Activated CD4-positive, alpha-beta T cell treated with anti-CD3 and anti-CD28 coated beads, Interleukin-2, amount 10 ng/mL, durations not matched to agents 7 days and 5 days (primary cell): Measurements from ENCODE around the gene TMPRSS4. TPM values are rescaled to one million over a fixed set of nuclear protein-coding genes. Genes with fewer than 3 reads are reported as not detected.

Experiments
- CTCF ChIA-PET: fragments of 350-600 bp; sonication (Branson Sonifier 250); formaldehyde crosslinking; loops from one replicate; lab custom pipeline; 2021; ENCODE audit warnings: antibody characterized with exemption; lab: Charles Lee
- POLR2A ChIA-PET: fragments of 350-600 bp; sonication (Branson Sonifier 250); formaldehyde crosslinking; loops from one replicate; lab custom pipeline; 2021; ENCODE audit warnings: antibody characterized with exemption; lab: Charles Lee
- DNase-seq: peaks from one replicate; pipeline ENCODE4 v3.0.0-alpha.2; 2020
- H3K27ac Mint-ChIP-seq: one replicate; pipeline ENCODE4 v1.8.0; 2021; ENCODE audit warnings: mild to moderate bottlenecking, moderate library complexity, mixed read lengths
- H3K27me3 Mint-ChIP-seq: one replicate; pipeline ENCODE4 v1.8.0; 2021; ENCODE audit warnings: mixed read lengths
- H3K36me3 Mint-ChIP-seq: one replicate; pipeline ENCODE4 v1.8.0; 2021; ENCODE audit warnings: low read depth, mixed read lengths
- H3K4me1 Mint-ChIP-seq: one replicate; pipeline ENCODE4 v1.8.0; 2021; ENCODE audit warnings: mixed read lengths
- H3K4me3 Mint-ChIP-seq: one replicate; pipeline ENCODE4 v1.8.0; 2021; ENCODE audit warnings: mild to moderate bottlenecking, moderate library complexity, mixed read lengths
- H3K9me3 Mint-ChIP-seq: one replicate; pipeline ENCODE4 v1.8.0; 2021; ENCODE audit warnings: mixed read lengths
- total RNA-seq, 2 experiments: library from RNA; stranded (reverse); gene quantifications; one replicate each; pipeline ENCODE4 v1.2.3, GENCODE V29; 2021

The TMPRSS4 gene
- total RNA-seq, 2 experiments from 2014 or later: not detected

- Mint-ChIP-seq H3K4me3 (no peak overlapping the region), H3K9me3 (no peaks in the 10 kb centered on the region), H3K27me3 (peaks cover 8% of the 10 kb centered on the region), H3K36me3 (no peaks in the 10 kb centered on the region), H3K4me1 (peaks cover 13% of the 10 kb centered on the region), H3K27ac (no peak overlapping the region)
- no peak for DNase-seq
- ChIA-PET CTCF (interaction anchor here (1.2 kb wide), 1 partner anchor 61 kb away, joined by 3 read pairs; no protein-coding TSS in a partner anchor), POLR2A (no interaction called here)
These were observed 37.4 kb downstream of the TMPRSS4 start for GRCh38 chr11:118114266-118114665.

GRCh38 chr11:118115048-118115447 lies 38.2 kb downstream of the TMPRSS4 start:
- peaks cover 13% of the 10 kb centered on the region for H3K4me1 Mint-ChIP-seq
- CTCF ChIA-PET: interaction anchor here (1.6 kb wide), 1 partner anchor 12 kb away, joined by 3 read pairs; no protein-coding TSS in a partner anchor
- H3K4me3 Mint-ChIP-seq: no peak overlapping the region
- no peaks in the 10 kb centered on the region for H3K9me3 Mint-ChIP-seq
- no peaks in the 10 kb centered on the region for H3K36me3 Mint-ChIP-seq
- no peak for DNase-seq
- no peak overlapping the region for H3K27ac Mint-ChIP-seq
- POLR2A ChIA-PET: no interaction called here
- peaks cover 10% of the 10 kb centered on the region for H3K27me3 Mint-ChIP-seq

GRCh38 chr11:118117790-118118601 lies 41.1 kb downstream of the TMPRSS4 start:
- ChIA-PET POLR2A (no interaction called here), CTCF (interaction anchor here (1.1 kb wide), 1 partner anchor 35 kb away, joined by 3 read pairs; no protein-coding TSS in a partner anchor)
- Mint-ChIP-seq H3K27ac (no peak overlapping the region), H3K9me3 (peaks cover 5% of the 10 kb centered on the region), H3K36me3 (no peaks in the 10 kb centered on the region), H3K4me1 (peaks cover 13% of the 10 kb centered on the region), H3K4me3 (no peak overlapping the region), H3K27me3 (peaks cover 22% of the 10 kb centered on the region)
- no peak for DNase-seq

- POLR2A ChIA-PET: no interaction called here
- Mint-ChIP-seq H3K9me3 (peaks cover 5% of the 10 kb centered on the region), H3K4me1 (peaks cover 2% of the 10 kb centered on the region), H3K27ac (no peak overlapping the region), H3K27me3 (peaks cover 21% of the 10 kb centered on the region), H3K36me3 (no peaks in the 10 kb centered on the region), H3K4me3 (no peak overlapping the region)
- no peak for DNase-seq
- CTCF ChIA-PET: no interaction called here
These were observed 43.9 kb downstream of the TMPRSS4 start for GRCh38 chr11:118120793-118121192.

GRCh38 chr11:118124929-118125535 lies 48.2 kb downstream of the TMPRSS4 start:
- H3K9me3 Mint-ChIP-seq: peaks cover 5% of the 10 kb centered on the region
- DNase-seq: no peak
- ChIA-PET CTCF (interaction anchor here (0.5 to 0.9 kb wide), 2 partner anchors 11 to 328 kb away, joined by 3 to 4 read pairs; no protein-coding TSS in a partner anchor), POLR2A (no interaction called here)
- H3K4me1 Mint-ChIP-seq: no peaks in the 10 kb centered on the region
- H3K4me3 Mint-ChIP-seq: no peak overlapping the region
- peaks cover 21% of the 10 kb centered on the region for H3K27me3 Mint-ChIP-seq
- no peaks in the 10 kb centered on the region for H3K36me3 Mint-ChIP-seq
- no peak overlapping the region for H3K27ac Mint-ChIP-seq

GRCh38 chr11:118126082-118126838 lies 49.4 kb downstream of the TMPRSS4 start:
- Mint-ChIP-seq H3K27me3 (peaks cover 13% of the 10 kb centered on the region), H3K9me3 (no peaks in the 10 kb centered on the region), H3K4me1 (no peaks in the 10 kb centered on the region), H3K4me3 (no peak overlapping the region), H3K36me3 (no peaks in the 10 kb centered on the region), H3K27ac (no peak overlapping the region)
- CTCF ChIA-PET: interaction anchor here (0.6 to 1.3 kb wide), 2 partner anchors 11 to 469 kb away, joined by 3 read pairs; no protein-coding TSS in a partner anchor
- POLR2A ChIA-PET: no interaction called here
- DNase-seq: no peak

GRCh38 chr11:118128310-118128709 lies 51.4 kb downstream of the TMPRSS4 start:
- ChIA-PET CTCF (interaction anchor here (0.6 kb wide), 1 partner anchor 262 kb away, joined by 4 read pairs; no protein-coding TSS in a partner anchor), POLR2A (no interaction called here)
- Mint-ChIP-seq H3K4me3 (no peak overlapping the region), H3K4me1 (no peaks in the 10 kb centered on the region), H3K27ac (no peak overlapping the region), H3K9me3 (no peaks in the 10 kb centered on the region), H3K27me3 (peaks cover 9% of the 10 kb centered on the region), H3K36me3 (no peaks in the 10 kb centered on the region)
- DNase-seq: no peak

GRCh38 chr11:118128721-118129470 lies 52.0 kb downstream of the TMPRSS4 start:
- H3K27ac Mint-ChIP-seq: no peak overlapping the region
- no peaks in the 10 kb centered on the region for H3K4me1 Mint-ChIP-seq
- ChIA-PET POLR2A (no interaction called here), CTCF (interaction anchor here (0.6 to 1.9 kb wide), 3 partner anchors 10 to 263 kb away, joined by 3 to 10 read pairs (median 4); no protein-coding TSS in a partner anchor)
- DNase-seq: no peak
- no peak overlapping the region for H3K4me3 Mint-ChIP-seq
- no peaks in the 10 kb centered on the region for H3K36me3 Mint-ChIP-seq
- peaks cover 9% of the 10 kb centered on the region for H3K27me3 Mint-ChIP-seq
- no peaks in the 10 kb centered on the region for H3K9me3 Mint-ChIP-seq

GRCh38 chr11:118129471-118130172 lies 52.7 kb downstream of the TMPRSS4 start:
- ChIA-PET CTCF (interaction anchor here (1.0 to 1.9 kb wide), 2 partner anchors 10 to 42 kb away, joined by 3 to 10 read pairs; no protein-coding TSS in a partner anchor), POLR2A (no interaction called here)
- Mint-ChIP-seq H3K36me3 (no peaks in the 10 kb centered on the region), H3K27ac (no peak overlapping the region), H3K27me3 (peaks cover 9% of the 10 kb centered on the region), H3K4me1 (no peaks in the 10 kb centered on the region), H3K9me3 (no peaks in the 10 kb centered on the region), H3K4me3 (no peak overlapping the region)
- no peak for DNase-seq

- no peak for DNase-seq
- no peaks in the 10 kb centered on the region for H3K4me1 Mint-ChIP-seq
- peaks cover 10% of the 10 kb centered on the region for H3K27me3 Mint-ChIP-seq
- ChIA-PET CTCF (interaction anchor here (1.4 to 3.0 kb wide), 2 partner anchors 11 to 39 kb away, joined by 4 to 13 read pairs; no protein-coding TSS in a partner anchor), POLR2A (no interaction called here)
- H3K4me3 Mint-ChIP-seq: no peak overlapping the region
- no peaks in the 10 kb centered on the region for H3K36me3 Mint-ChIP-seq
- H3K27ac Mint-ChIP-seq: no peak overlapping the region
- no peaks in the 10 kb centered on the region for H3K9me3 Mint-ChIP-seq
These were observed 55.7 kb downstream of the TMPRSS4 start for GRCh38 chr11:118132385-118133151.

GRCh38 chr11:118133816-118134215 lies 56.9 kb downstream of the TMPRSS4 start:
- Mint-ChIP-seq H3K27me3 (peaks cover 17% of the 10 kb centered on the region), H3K9me3 (no peaks in the 10 kb centered on the region), H3K4me1 (no peaks in the 10 kb centered on the region), H3K27ac (no peak overlapping the region), H3K36me3 (no peaks in the 10 kb centered on the region), H3K4me3 (no peak overlapping the region)
- ChIA-PET CTCF (interaction anchor here (0.9 to 1.8 kb wide), 3 partner anchors 10 to 25 kb away, joined by 3 to 9 read pairs (median 4); no protein-coding TSS in a partner anchor), POLR2A (no interaction called here)
- no peak for DNase-seq
